Liver (tissue), 9 donors: ENCODE results near the gene LHPP. TPM values are rescaled to one million over a fixed set of nuclear protein-coding genes. Genes with fewer than 3 reads are reported as not detected.

Experiments
- DNase-seq: peaks from one replicate; pipeline ENCODE4 v3.0.0-alpha.2; 2017; ENCODE audit warnings: low spot score
- H3K27ac ChIP-seq, 2 donors: one replicate each; pipeline ENCODE4 v1.7.0; 2013; ENCODE audit warnings: inconsistent platforms in 2 of 2, low read length in 2 of 2, control low read depth in 1 of 2, low read depth in 1 of 2, mild to moderate bottlenecking in 1 of 2
- H3K27me3 ChIP-seq, 4 donors: one replicate each; pipeline versions ENCODE4 v1.6.1 to v1.7.0; 2013; ENCODE audit warnings: low read length in 3 of 4, inconsistent platforms in 1 of 4, mild to moderate bottlenecking in 1 of 4, moderate library complexity in 1 of 4; ENCODE audit not compliant: control insufficient read depth in 4 of 4, insufficient read depth in 4 of 4
- H3K36me3 ChIP-seq, 4 donors: one replicate each; pipeline versions ENCODE4 v1.6.1 to v1.7.0; 2013; ENCODE audit warnings: low read length in 3 of 4, mild to moderate bottlenecking in 3 of 4, low read depth in 1 of 4, moderate library complexity in 1 of 4; ENCODE audit not compliant: control insufficient read depth in 4 of 4, insufficient read depth in 3 of 4
- H3K4me1 ChIP-seq, 4 donors: one replicate each; pipeline versions ENCODE4 v1.6.1 to v1.7.0; 2013; ENCODE audit warnings: low read length in 3 of 4, mild to moderate bottlenecking in 3 of 4, moderate library complexity in 1 of 4; ENCODE audit not compliant: control insufficient read depth in 4 of 4, insufficient read depth in 4 of 4
- H3K4me3 ChIP-seq, 3 donors: one replicate each; pipeline versions ENCODE4 v1.6.1 to v1.7.0; 2013; ENCODE audit warnings: low read length in 3 of 3, control low read depth in 1 of 3, low read depth in 1 of 3, mild to moderate bottlenecking in 1 of 3
- H3K9ac ChIP-seq, 2 donors: one replicate each; pipeline ENCODE4 v1.7.0; 2013; ENCODE audit warnings: low read length in 2 of 2, mild to moderate bottlenecking in 2 of 2, moderate library complexity in 2 of 2, control low read depth in 1 of 2, low read depth in 1 of 2
- H3K9me3 ChIP-seq, 4 donors: one replicate each; pipeline versions ENCODE4 v1.6.1 to v1.7.0; 2013; ENCODE audit warnings: low read length in 3 of 4; ENCODE audit not compliant: control insufficient read depth in 4 of 4
- EGR1 ChIP-seq, 2 donors: IDR thresholded peaks; 2 replicates each; pipeline ENCODE4 v1.6.1; 2016 to 2018; ENCODE audit warnings: antibody characterized with exemption in 2 of 2, low read depth in 2 of 2
- FOXA2 ChIP-seq: IDR thresholded peaks from 2 replicates; pipeline ENCODE4 v1.6.1; 2016; ENCODE audit warnings: antibody characterized with exemption
- HNF4A ChIP-seq, 2 donors: conservative IDR thresholded peaks; 2 replicates each; pipeline ENCODE4 v1.6.1; 2016; ENCODE audit warnings: antibody characterized with exemption in 2 of 2, mild to moderate bottlenecking in 2 of 2
- JUND ChIP-seq, 2 donors: IDR thresholded peaks; 2 replicates each; pipeline ENCODE4 v1.6.1; 2016; ENCODE audit warnings: antibody characterized with exemption in 2 of 2
- NR2F2 ChIP-seq: IDR thresholded peaks from 2 replicates; pipeline ENCODE4 v1.6.1; 2016; ENCODE audit warnings: antibody characterized with exemption
- RAD21 ChIP-seq, 2 donors: IDR thresholded peaks; 2 replicates each; pipeline ENCODE4 v1.6.1; 2016; ENCODE audit warnings: antibody characterized with exemption in 2 of 2, mild to moderate bottlenecking in 2 of 2
- RXRA ChIP-seq, 2 donors: IDR thresholded peaks; 2 replicates each; pipeline ENCODE4 v1.6.1; 2017 to 2018; ENCODE audit warnings: antibody characterized with exemption in 2 of 2, mild to moderate bottlenecking in 1 of 2
- TAF1 ChIP-seq: conservative IDR thresholded peaks from 2 replicates; pipeline ENCODE4 v1.6.1; 2016; ENCODE audit warnings: antibody characterized with exemption, mild to moderate bottlenecking
- YY1 ChIP-seq: IDR thresholded peaks from 2 replicates; pipeline ENCODE4 v1.6.1; 2016; ENCODE audit warnings: antibody characterized with exemption, mild to moderate bottlenecking
- WGBS: extraction: QIAGEN DNeasy Blood & Tissue Kit; methylation state at CpG from one replicate; pipeline ENCODE4 v1.1.7; 2013; 5-methylcytosine and 5-hydroxymethylcytosine counted together
- polyA plus RNA-seq, 2 donors: library from polyadenylated mRNA; stranded (reverse) in 1 of 2; unstranded in 1 of 2; fragments of 200-250 nt in 1 of 2; fragments of >200 nt in 1 of 2; fragmentation: Nextera tagmentation in 1 of 2; extraction: Ambion mirVana in 1 of 2; gene quantifications; one replicate each; pipeline versions ENCODE4 v1.2.1 to v1.2.3, GENCODE V29; 2013 to 2015
- total RNA-seq, 2 donors: library from RNA; depleted of rRNA; stranded (reverse); fragments of >200 nt; gene quantifications; one replicate each; pipeline ENCODE4 v1.2.3, GENCODE V29; 2014
- TF ChIP-seq, protein P1 (sequence below): IDR thresholded peaks from 2 replicates; pipeline ENCODE4 v1.6.1; 2016; ENCODE audit warnings: antibody characterized with exemption, mild to moderate bottlenecking
- TF ChIP-seq, protein P2 (sequence below): IDR thresholded peaks from 2 replicates; pipeline ENCODE4 v1.6.1; 2016; ENCODE audit warnings: antibody characterized with exemption
- TF ChIP-seq, protein P3 (sequence below): IDR thresholded peaks from 2 replicates; pipeline ENCODE4 v1.6.1; 2016; ENCODE audit warnings: antibody characterized with exemption
- donor health status: healthy.
- donor health status: healthy.
- donor health status: healthy.
- donor health status: healthy.
- donor health status: healthy.

The LHPP gene
- total and polyA plus RNA-seq, 4 donors = 15.9 to 39.9 (median 26.2) TPM

DNA sequence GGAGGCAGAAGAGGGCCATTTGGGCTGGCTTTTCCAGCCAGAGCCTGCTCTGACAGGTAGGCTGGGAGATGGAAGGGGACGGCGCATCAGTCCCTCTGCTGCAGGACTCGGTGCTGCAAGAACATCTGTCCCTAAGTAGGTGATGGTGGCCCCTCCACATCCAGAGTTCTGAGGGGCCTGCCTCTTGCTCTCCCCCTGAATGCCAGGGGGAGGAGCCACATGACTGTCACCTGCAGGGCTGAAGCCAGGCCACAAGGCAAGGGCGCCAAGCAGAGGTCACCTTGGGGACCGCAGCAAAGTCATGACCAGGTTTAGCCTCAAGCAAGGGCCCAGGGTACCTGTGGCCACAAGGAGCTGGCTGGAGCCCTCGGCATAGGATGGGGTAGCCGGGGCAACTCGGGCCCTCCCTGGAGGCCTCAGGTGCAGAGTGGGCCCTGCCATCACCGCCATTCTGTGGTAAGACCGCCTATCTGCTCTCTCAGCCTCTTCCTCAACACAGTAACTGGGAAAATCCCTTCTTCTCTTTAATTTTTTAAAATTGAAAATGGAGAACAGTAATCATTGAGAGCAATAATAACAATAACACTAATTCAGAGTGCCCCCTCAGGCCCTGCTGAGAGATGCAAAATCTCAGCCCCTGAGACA is 183.3 kb downstream of the LHPP start (continued):
- TF ChIP-seq, protein P1, sequence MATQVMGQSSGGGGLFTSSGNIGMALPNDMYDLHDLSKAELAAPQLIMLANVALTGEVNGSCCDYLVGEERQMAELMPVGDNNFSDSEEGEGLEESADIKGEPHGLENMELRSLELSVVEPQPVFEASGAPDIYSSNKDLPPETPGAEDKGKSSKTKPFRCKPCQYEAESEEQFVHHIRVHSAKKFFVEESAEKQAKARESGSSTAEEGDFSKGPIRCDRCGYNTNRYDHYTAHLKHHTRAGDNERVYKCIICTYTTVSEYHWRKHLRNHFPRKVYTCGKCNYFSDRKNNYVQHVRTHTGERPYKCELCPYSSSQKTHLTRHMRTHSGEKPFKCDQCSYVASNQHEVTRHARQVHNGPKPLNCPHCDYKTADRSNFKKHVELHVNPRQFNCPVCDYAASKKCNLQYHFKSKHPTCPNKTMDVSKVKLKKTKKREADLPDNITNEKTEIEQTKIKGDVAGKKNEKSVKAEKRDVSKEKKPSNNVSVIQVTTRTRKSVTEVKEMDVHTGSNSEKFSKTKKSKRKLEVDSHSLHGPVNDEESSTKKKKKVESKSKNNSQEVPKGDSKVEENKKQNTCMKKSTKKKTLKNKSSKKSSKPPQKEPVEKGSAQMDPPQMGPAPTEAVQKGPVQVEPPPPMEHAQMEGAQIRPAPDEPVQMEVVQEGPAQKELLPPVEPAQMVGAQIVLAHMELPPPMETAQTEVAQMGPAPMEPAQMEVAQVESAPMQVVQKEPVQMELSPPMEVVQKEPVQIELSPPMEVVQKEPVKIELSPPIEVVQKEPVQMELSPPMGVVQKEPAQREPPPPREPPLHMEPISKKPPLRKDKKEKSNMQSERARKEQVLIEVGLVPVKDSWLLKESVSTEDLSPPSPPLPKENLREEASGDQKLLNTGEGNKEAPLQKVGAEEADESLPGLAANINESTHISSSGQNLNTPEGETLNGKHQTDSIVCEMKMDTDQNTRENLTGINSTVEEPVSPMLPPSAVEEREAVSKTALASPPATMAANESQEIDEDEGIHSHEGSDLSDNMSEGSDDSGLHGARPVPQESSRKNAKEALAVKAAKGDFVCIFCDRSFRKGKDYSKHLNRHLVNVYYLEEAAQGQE = no peak
- no peak for TF ChIP-seq FOXA2
- no peak for TF ChIP-seq RAD21 (IDR thresholded peaks at IDR 0.05)

DNA sequence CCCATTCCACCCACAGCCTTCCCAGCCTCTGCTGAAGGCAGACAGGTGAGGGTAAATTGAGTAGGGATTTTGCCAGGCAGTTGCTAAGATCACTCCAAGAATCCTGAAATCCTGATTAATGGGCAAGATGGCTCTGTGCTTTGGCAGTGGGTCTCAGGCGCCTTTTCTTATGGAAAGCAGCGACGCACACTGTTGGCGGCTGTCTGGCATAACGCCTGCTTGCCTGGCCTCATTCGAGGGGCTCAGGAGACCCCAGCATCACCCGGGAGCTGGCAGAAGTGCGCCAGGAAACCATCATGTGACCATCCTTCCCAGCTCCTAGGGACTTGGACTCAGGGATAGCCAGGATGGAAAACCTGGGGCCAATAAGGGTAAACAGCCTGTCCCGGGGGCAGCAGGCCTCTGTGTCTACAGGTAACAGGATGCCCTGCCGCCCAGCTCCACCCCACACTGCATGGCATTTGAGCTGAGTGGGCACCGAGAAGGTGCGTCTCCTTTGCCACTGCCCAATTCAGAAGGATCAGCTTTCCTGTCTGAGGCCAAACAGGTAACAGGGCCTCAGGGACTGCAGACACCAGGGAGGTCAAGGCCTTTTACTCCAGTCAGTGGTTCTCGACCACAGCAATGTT is 184.0 kb downstream of the LHPP start:
- peak overlapping the region; percentile 43 to 70 for H3K27ac ChIP-seq
- WGBS = 96% methylated on average over 13 of the region's 13 CpGs
- H3K27me3 ChIP-seq = no peaks in the 10 kb centered on the region
- H3K9ac ChIP-seq = no peak overlapping the region
- TF ChIP-seq FOXA2 (no peak), HNF4A (conservative IDR thresholded peaks at IDR 0.05) (no peak), TAF1 (no peak), YY1 (no peak)
- TF ChIP-seq, protein P1 = no peak
- TF ChIP-seq, protein P2, sequence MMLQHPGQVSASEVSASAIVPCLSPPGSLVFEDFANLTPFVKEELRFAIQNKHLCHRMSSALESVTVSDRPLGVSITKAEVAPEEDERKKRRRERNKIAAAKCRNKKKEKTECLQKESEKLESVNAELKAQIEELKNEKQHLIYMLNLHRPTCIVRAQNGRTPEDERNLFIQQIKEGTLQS = no peak
- H3K9me3 ChIP-seq = no peaks in the 10 kb centered on the region
- H3K4me1 ChIP-seq = peaks cover 7 to 35% (median 20%) of the 10 kb centered on the region in 4 donors
- no peak for DNase-seq
- H3K36me3 ChIP-seq = no peaks in the 10 kb centered on the region
- H3K4me3 ChIP-seq = no peak overlapping the region

DNA sequence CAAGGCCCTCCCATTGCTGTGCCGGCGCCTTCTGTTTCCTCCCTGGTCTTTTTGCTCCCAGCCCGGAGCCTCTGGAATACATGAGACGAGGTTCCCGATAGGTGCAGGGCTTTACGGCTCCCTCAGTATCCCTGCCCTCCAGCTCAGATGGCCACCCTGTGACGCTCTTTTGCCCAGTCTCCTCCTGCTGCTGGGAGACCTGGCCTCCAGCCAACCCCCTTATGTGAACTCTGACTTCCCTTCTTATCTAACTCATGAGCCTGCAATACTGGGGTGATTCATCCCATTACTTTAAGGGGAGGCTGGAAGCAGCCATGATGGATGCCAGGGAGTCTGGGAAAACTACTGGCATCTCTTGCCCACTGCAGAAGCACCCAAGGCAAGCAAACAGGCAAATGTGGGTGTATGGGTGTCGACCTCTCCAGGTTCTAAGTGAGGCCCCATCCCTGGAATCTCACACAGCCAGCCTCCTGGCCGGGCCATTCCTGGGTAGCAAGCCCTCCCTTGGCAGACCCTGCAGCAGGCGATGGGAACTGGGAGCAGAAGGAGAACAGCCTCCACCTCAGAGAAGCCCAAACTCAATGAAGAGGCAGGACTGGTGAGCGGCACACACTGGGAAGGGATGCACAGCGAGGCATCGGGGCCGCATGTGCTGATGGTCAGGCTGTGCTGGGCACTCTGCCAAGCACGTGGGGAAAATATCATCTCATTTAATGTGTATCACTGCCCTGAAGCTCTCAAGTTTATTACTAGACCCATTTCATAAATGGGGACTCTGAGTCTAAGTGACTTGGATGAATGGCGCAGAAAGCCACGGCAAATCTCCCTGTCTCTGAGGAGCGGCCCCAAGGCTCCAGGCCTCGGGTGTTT is 185.1 kb downstream of the LHPP start:
- Histone ChIP-seq H3K4me3 (no peak overlapping the region), H3K9me3 (no peaks in the 10 kb centered on the region), H3K27ac (peak overlapping the region; percentile 43 to 71), H3K27me3 (no peaks in the 10 kb centered on the region), H3K4me1 (peaks cover 4 to 35% (median 22%) of the 10 kb centered on the region in 4 donors), H3K9ac (no peak overlapping the region), H3K36me3 (no peaks in the 10 kb centered on the region)
- WGBS = 83% methylated on average over 19 of the region's 19 CpGs
- TF ChIP-seq JUND (IDR thresholded peaks at IDR 0.05) (peak in 1 of 2 donors; percentile 37), RXRA (IDR thresholded peaks at IDR 0.05) (peak in 1 of 2 donors; percentile 25), YY1 (peak; percentile 53), EGR1 (IDR thresholded peaks at IDR 0.05; ENCODE audit: low read depth in 2 of 2) (no peak), RAD21 (IDR thresholded peaks at IDR 0.05) (peak in 1 of 2 donors; percentile 13), TAF1 (no peak), NR2F2 (peak; percentile 80)
- TF ChIP-seq, protein P3, sequence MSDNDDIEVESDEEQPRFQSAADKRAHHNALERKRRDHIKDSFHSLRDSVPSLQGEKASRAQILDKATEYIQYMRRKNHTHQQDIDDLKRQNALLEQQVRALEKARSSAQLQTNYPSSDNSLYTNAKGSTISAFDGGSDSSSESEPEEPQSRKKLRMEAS = no peak
- TF ChIP-seq, protein P1 = no peak
- DNase-seq = peak; percentile 75
